A673 (cell line): ENCODE data around the gene ZNF653. TPM values are rescaled to one million over a fixed set of nuclear protein-coding genes. Genes with fewer than 3 reads are reported as not detected.

Source experiments
- BruUV-seq: library from RNA; stranded (reverse); fragments of 400-500 nt; replicated peaks from 2 replicates; lab custom pipeline; 2021; lab: Mats Ljungman, UMichigan
- CTCF ChIA-PET: fragments of 300-600 bp; sonication (Branson Sonifier 250); formaldehyde crosslinking; loops from one replicate; lab custom pipeline; 2022; ENCODE audit warnings: antibody characterized with exemption; lab: Charles Lee
- POLR2A ChIA-PET: fragments of 300-600 bp; sonication (Branson Sonifier 250); formaldehyde crosslinking; loops from one replicate; lab custom pipeline; 2022; ENCODE audit warnings: antibody characterized with exemption; ENCODE audit not compliant: low non-redundant PET; lab: Charles Lee
- DNase-seq: peaks from one replicate; pipeline ENCODE4 v3.0.0-alpha.2; 2015; ENCODE audit warnings: low spot score
- H3K27ac ChIP-seq: fragments of 200-600 bp; sonication (generic); 2 replicates; pipeline ENCODE4 v1.5.1; 2016; ENCODE audit warnings: mixed run types, low read depth, mild to moderate bottlenecking, mixed read lengths, antibody characterized with exemption, low read length; ENCODE audit not compliant: poor library complexity, severe bottlenecking
- H3K27me3 ChIP-seq: fragments of 200-600 bp; sonication (generic); replicated peaks from 2 replicates; pipeline ENCODE4 v1.6.1; 2017; ENCODE audit warnings: mixed run types, low read depth, mild to moderate bottlenecking, mixed read lengths, antibody characterized with exemption, low read length; ENCODE audit not compliant: insufficient read depth, poor library complexity
- H3K36me3 ChIP-seq: fragments of 200-600 bp; sonication (generic); 2 replicates; pipeline ENCODE4 v1.6.1; 2016; ENCODE audit warnings: mixed run types, mild to moderate bottlenecking, mixed read lengths, antibody characterized with exemption, low read length; ENCODE audit not compliant: insufficient read depth, poor library complexity, severe bottlenecking
- H3K4me1 ChIP-seq: fragments of 200-600 bp; sonication (generic); 2 replicates; pipeline ENCODE4 v1.6.1; 2017; ENCODE audit warnings: mixed run types, mild to moderate bottlenecking, mixed read lengths, antibody characterized with exemption, low read length; ENCODE audit not compliant: insufficient read depth, poor library complexity, severe bottlenecking
- H3K4me3 ChIP-seq: fragments of 200-600 bp; sonication (generic); 2 replicates; pipeline ENCODE4 v1.5.1; 2016; ENCODE audit warnings: low read depth, mixed run types, mild to moderate bottlenecking, mixed read lengths, low read length; ENCODE audit not compliant: poor library complexity, severe bottlenecking
- H3K9me3 ChIP-seq: fragments of 200-600 bp; sonication (generic); 2 replicates; pipeline ENCODE4 v1.6.1; 2016; ENCODE audit warnings: mixed run types, low read depth, mild to moderate bottlenecking, mixed read lengths, antibody characterized with exemption, low read length; ENCODE audit not compliant: poor library complexity, severe bottlenecking
- CTCF ChIP-seq: fragments of 300-800, 200-600 bp; sonication (generic); conservative IDR thresholded peaks from 2 replicates; pipeline ENCODE4 v1.5.1; 2017; ENCODE audit warnings: low read depth, mild to moderate bottlenecking, antibody characterized with exemption, low read length, moderate library complexity, mixed read lengths
- EZH2 ChIP-seq: fragments of 200-600 bp; sonication (generic); IDR thresholded peaks from 2 replicates; pipeline ENCODE4 v1.6.1; 2017; ENCODE audit warnings: borderline replicate concordance, low read depth, mild to moderate bottlenecking, mixed read lengths, antibody characterized with exemption, low read length; ENCODE audit not compliant: poor library complexity, severe bottlenecking
- intact Hi-C: fragments of 100-400 bp; cut with micrococcal nuclease; formaldehyde crosslinking; loops from one replicate; pipeline ENCODE4 v1.10.0; 2022; ENCODE audit not compliant: unreplicated experiment
- total RNA-seq: library from RNA; stranded (reverse); gene quantifications from 2 replicates; pipeline ENCODE4 v1.2.3, GENCODE V29; 2021

ZNF653 gene
- total RNA-seq, 1 experiment from 2014 or later: 15.9 TPM

- ChIA-PET POLR2A (interaction anchor here (0.7 to 0.8 kb wide), 2 partner anchors 11 to 15 kb away, joined by 3 read pairs; no protein-coding TSS in a partner anchor), CTCF (interaction anchor here (0.7 kb wide), 1 partner anchor 15 kb away, joined by 4 read pairs; no protein-coding TSS in a partner anchor)
- Histone ChIP-seq H3K36me3 (no peaks in the 10 kb centered on the region), H3K9me3 (no peaks in the 10 kb centered on the region), H3K27ac (no peak overlapping the region), H3K4me1 (peaks cover 6% of the 10 kb centered on the region), H3K27me3 (no peaks in the 10 kb centered on the region), H3K4me3 (no peak overlapping the region)
- no peak for TF ChIP-seq EZH2
- peak; percentile 58 for TF ChIP-seq CTCF
- no TSS peak for BruUV-seq
- peak; percentile 94 for DNase-seq
- intact Hi-C loops: no loop called here
These were observed 24.8 kb upstream of the ZNF653 start for GRCh38 chr19:11530432-11530831.

GRCh38 chr19:11528551-11529341 is 23.1 kb upstream of the ZNF653 start, which contains the start of gene ECSIT:
Gene ECSIT (minus strand): TSS chr19:11529134. CDS start chr19:11519170, 9,964 bp downstream.
- POLR2A ChIA-PET: no interaction called here

GRCh38 chr19:11519138-11519537 is 13.5 kb upstream of the ZNF653 start:
- Histone ChIP-seq H3K4me3 (no peak overlapping the region), H3K9me3 (no peaks in the 10 kb centered on the region), H3K4me1 (no peaks in the 10 kb centered on the region), H3K27me3 (no peaks in the 10 kb centered on the region), H3K36me3 (peaks cover 6% of the 10 kb centered on the region), H3K27ac (no peak overlapping the region)
- no peak for DNase-seq
- no TSS peak for BruUV-seq
- no peak for TF ChIP-seq EZH2
- no peak for TF ChIP-seq CTCF
- intact Hi-C loops: no loop called here
- POLR2A ChIA-PET: interaction anchor here (0.6 kb wide), 1 partner anchor 11 kb away, joined by 3 read pairs; no protein-coding TSS in a partner anchor
- CTCF ChIA-PET: no interaction called here

More at GRCh38 chr19:11528551-11529341, 23.1 kb upstream of the ZNF653 start, which contains the start of gene ECSIT:
- Histone ChIP-seq H3K4me1 (peaks cover 6% of the 10 kb centered on the region), H3K27ac (peak within 1 kb of the TSS; percentile 75), H3K27me3 (no peaks in the 10 kb centered on the region), H3K9me3 (no peaks in the 10 kb centered on the region), H3K36me3 (no peaks in the 10 kb centered on the region), H3K4me3 (peak within 1 kb of the TSS; percentile 65)
- TSS peak; percentile 73 for BruUV-seq
- intact Hi-C loops: no loop called here
- DNase-seq: peak; percentile 98
- TF ChIP-seq CTCF (no peak), EZH2 (no peak)
- CTCF ChIA-PET: interaction anchor here (0.6 kb wide), 1 partner anchor 20 kb away, joined by 6 read pairs; no protein-coding TSS in a partner anchor
